HCT116 (cell line): ENCODE measurements around the gene TMTC1.

Experiments
- CTCF ChIP-seq, 3 experiments: fragments of 200-600 bp in 1 of 3; sonication (generic) in 1 of 3; IDR thresholded peaks in 2 of 3; conservative IDR thresholded peaks in 1 of 3; 2 replicates each; pipeline ENCODE4 v1.5.1; 2012 to 2017; ENCODE audit warnings: low read depth in 2 of 3, low read length in 2 of 3, antibody characterized with exemption in 1 of 3, borderline replicate concordance in 1 of 3, control low read depth in 1 of 3, mild to moderate bottlenecking in 1 of 3, mixed read lengths in 1 of 3, mixed run types in 1 of 3, moderate library complexity in 1 of 3; ENCODE audit not compliant: insufficient read depth in 1 of 3
- POLR2AphosphoS5 ChIP-seq: IDR thresholded peaks from 2 replicates; pipeline ENCODE4 v1.6.1; 2011; ENCODE audit warnings: mild to moderate bottlenecking, low read depth, low read length, moderate library complexity

DNA sequence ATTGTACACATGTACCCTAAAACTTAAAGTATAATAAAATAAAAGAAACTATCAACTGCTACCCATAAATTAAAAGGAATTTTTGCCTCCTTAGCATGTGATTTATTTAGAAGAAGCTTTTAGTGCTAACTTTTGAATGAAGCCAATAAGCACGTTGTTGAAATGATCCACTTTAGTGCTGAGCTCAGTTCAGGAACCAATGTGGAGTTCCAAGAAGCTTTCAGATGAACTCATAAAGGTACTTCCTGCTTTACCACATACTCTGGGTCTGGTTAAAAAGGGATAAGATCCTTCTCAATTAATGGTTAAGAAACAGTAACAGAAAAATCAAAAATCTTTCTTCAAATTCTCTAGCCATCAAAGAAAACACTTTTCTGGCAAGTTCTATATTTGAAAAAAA lies 39.4 kb downstream of the TMTC1 start:
- TF ChIP-seq POLR2AphosphoS5, result no peak
- no peak for TF ChIP-seq CTCF (IDR thresholded peaks at IDR 0.05 in 2 of 3, conservative IDR thresholded peaks at IDR 0.05 in 1 of 3; ENCODE audit: borderline replicate concordance in 1 of 3, insufficient read depth in 1 of 3, low read depth in 2 of 3, low read length in 2 of 3)
